Measurements from ENCODE around the gene BIN1. TPM values are rescaled to one million over a fixed set of nuclear protein-coding genes. Genes with fewer than 3 reads are reported as not detected.

BIN1 gene
- total RNA-seq, 2 donors from 2014 or later = 24.9 to 30.1 TPM

- peaks cover 18 to 21% of the 10 kb centered on the region in 2 donors for H3K4me1 ChIP-seq (ENCODE audit: control insufficient read depth in 1 of 2, low read depth in 2 of 2)
- no peaks in the 10 kb centered on the region for H3K9me3 ChIP-seq
- no peaks in the 10 kb centered on the region for H3K27me3 ChIP-seq (replicated peaks; ENCODE audit: insufficient read depth)
- no peak for TF ChIP-seq CTCF (IDR thresholded peaks at IDR 0.05)
- H3K27ac ChIP-seq = peak overlapping the region; percentile 16 to 88
- no peak for ATAC-seq (ENCODE audit: insufficient number of reproducible peaks, low FRiP score, low read depth)
- no peak for DNase-seq (ENCODE audit: low spot score)
- peak overlapping the region; percentile 63 for H3K4me3 ChIP-seq
- no peaks in the 10 kb centered on the region for H3K36me3 ChIP-seq
These were observed 41.5 kb downstream of the BIN1 start for GRCh38 chr2:127065299-127065939.

- Histone ChIP-seq H3K27me3 (replicated peaks; ENCODE audit: insufficient read depth) (no peaks in the 10 kb centered on the region), H3K4me1 (ENCODE audit: control insufficient read depth in 1 of 2, low read depth in 2 of 2) (peaks cover 18 to 21% of the 10 kb centered on the region in 2 donors), H3K9me3 (no peaks in the 10 kb centered on the region), H3K36me3 (no peaks in the 10 kb centered on the region), H3K4me3 (peak overlapping the region; percentile 63), H3K27ac (peak overlapping the region; percentile 74 to 88)
- DNase-seq (ENCODE audit: low spot score) = peak; percentile 72
- ATAC-seq (ENCODE audit: insufficient number of reproducible peaks, low FRiP score, low read depth) = peak; percentile 92
- TF ChIP-seq CTCF (IDR thresholded peaks at IDR 0.05) = peak; percentile 17
These were observed 42.2 kb downstream of the BIN1 start for GRCh38 chr2:127064642-127065250.

- ATAC-seq (ENCODE audit: insufficient number of reproducible peaks, low FRiP score, low read depth) (peak; percentile 2), DNase-seq (ENCODE audit: low spot score) (no peak)
- peak overlapping the region; percentile 74 to 88 for H3K27ac ChIP-seq
- H3K36me3 ChIP-seq = no peaks in the 10 kb centered on the region
- no peaks in the 10 kb centered on the region for H3K27me3 ChIP-seq (replicated peaks; ENCODE audit: insufficient read depth)
- H3K4me1 ChIP-seq (ENCODE audit: control insufficient read depth in 1 of 2, low read depth in 2 of 2) = peaks cover 18 to 21% of the 10 kb centered on the region in 2 donors
- TF ChIP-seq CTCF (IDR thresholded peaks at IDR 0.05) = no peak
- H3K9me3 ChIP-seq = no peaks in the 10 kb centered on the region
- peak overlapping the region; percentile 63 for H3K4me3 ChIP-seq
These were observed 43.0 kb downstream of the BIN1 start for GRCh38 chr2:127063701-127064590.

- H3K4me3 ChIP-seq = no peak overlapping the region
- ATAC-seq (ENCODE audit: insufficient number of reproducible peaks, low FRiP score, low read depth) (no peak), DNase-seq (ENCODE audit: low spot score) (no peak)
- H3K27ac ChIP-seq = no peak overlapping the region
- peaks cover 4% of the 10 kb centered on the region for H3K36me3 ChIP-seq
- TF ChIP-seq CTCF (IDR thresholded peaks at IDR 0.05) = no peak
- no peaks in the 10 kb centered on the region for H3K27me3 ChIP-seq (replicated peaks; ENCODE audit: insufficient read depth)
- no peaks in the 10 kb centered on the region for H3K9me3 ChIP-seq
- H3K4me1 ChIP-seq (ENCODE audit: control insufficient read depth in 1 of 2, low read depth in 2 of 2) = peaks cover 18 to 21% of the 10 kb centered on the region in 2 donors
These were observed 45.3 kb downstream of the BIN1 start for GRCh38 chr2:127061375-127062273.
